Measurements from ENCODE around the gene FYB1. TPM values are rescaled to one million over a fixed set of nuclear protein-coding genes. Genes with fewer than 3 reads are reported as not detected.

FYB1 gene
- total RNA-seq, 1 donor from 2014 or later, result 74.1 TPM

GRCh38 chr5:39214912-39215709 is 4.3 kb downstream of the FYB1 start:
- H3K4me3 ChIP-seq, result no peak overlapping the region

GRCh38 chr5:39213447-39214207 is 5.7 kb downstream of the FYB1 start:
- intact Hi-C loops (cut with DNase I), result loop anchor here (10.0 kb wide), 1 partner anchor 219 kb away; no protein-coding TSS in a partner anchor
- H3K4me1 ChIP-seq, result no peaks in the 10 kb centered on the region
- no peak for DNase-seq (ENCODE audit: low spot score in 2 of 2)

More at GRCh38 chr5:39214912-39215709, 4.3 kb downstream of the FYB1 start:
- no peaks in the 10 kb centered on the region for H3K36me3 ChIP-seq
- intact Hi-C loops (cut with DNase I), result loop anchor here (10.0 kb wide), 1 partner anchor 220 kb away; no protein-coding TSS in a partner anchor
- H3K27ac ChIP-seq, result no peak overlapping the region
- H3K27me3 ChIP-seq, result no peaks in the 10 kb centered on the region
- no peaks in the 10 kb centered on the region for H3K4me1 ChIP-seq
- no peak for TF ChIP-seq CTCF (IDR thresholded peaks at IDR 0.05)
- no peak for DNase-seq (ENCODE audit: low spot score in 2 of 2)
- no peaks in the 10 kb centered on the region for H3K9me3 ChIP-seq

GRCh38 chr5:39211773-39212172 is 7.6 kb downstream of the FYB1 start:
- H3K4me3 ChIP-seq, result no peak overlapping the region
- H3K27me3 ChIP-seq, result no peaks in the 10 kb centered on the region
- no peaks in the 10 kb centered on the region for H3K4me1 ChIP-seq
- intact Hi-C loops (cut with DNase I), result loop anchor here (10.0 kb wide), 1 partner anchor 217 kb away; no protein-coding TSS in a partner anchor
- TF ChIP-seq CTCF (IDR thresholded peaks at IDR 0.05), result no peak
- H3K27ac ChIP-seq, result no peak overlapping the region
- no peaks in the 10 kb centered on the region for H3K36me3 ChIP-seq
- no peaks in the 10 kb centered on the region for H3K9me3 ChIP-seq
- DNase-seq (ENCODE audit: low spot score in 2 of 2), result no peak

More at GRCh38 chr5:39213447-39214207, 5.7 kb downstream of the FYB1 start:
- no peaks in the 10 kb centered on the region for H3K36me3 ChIP-seq
- no peak overlapping the region for H3K4me3 ChIP-seq
- H3K27ac ChIP-seq, result no peak overlapping the region
- H3K9me3 ChIP-seq, result no peaks in the 10 kb centered on the region
- H3K27me3 ChIP-seq, result no peaks in the 10 kb centered on the region
- TF ChIP-seq CTCF (IDR thresholded peaks at IDR 0.05), result no peak

GRCh38 chr5:39209924-39210323 is 9.4 kb downstream of the FYB1 start:
- intact Hi-C loops (cut with DNase I), result loop anchor here (10.0 kb wide), 1 partner anchor 215 kb away; no protein-coding TSS in a partner anchor
- peak in 1 of 2 donors; percentile 64 for DNase-seq (ENCODE audit: low spot score in 2 of 2)

GRCh38 chr5:39208471-39208870 is 10.9 kb downstream of the FYB1 start:
- intact Hi-C loops (cut with DNase I), result no loop called here
- no peaks in the 10 kb centered on the region for H3K9me3 ChIP-seq
- H3K4me1 ChIP-seq, result no peaks in the 10 kb centered on the region
- H3K27me3 ChIP-seq, result no peaks in the 10 kb centered on the region
- no peak overlapping the region for H3K4me3 ChIP-seq
- TF ChIP-seq CTCF (IDR thresholded peaks at IDR 0.05), result no peak
- no peak for DNase-seq (ENCODE audit: low spot score in 2 of 2)
- no peaks in the 10 kb centered on the region for H3K36me3 ChIP-seq
- no peak overlapping the region for H3K27ac ChIP-seq

More at GRCh38 chr5:39209924-39210323, 9.4 kb downstream of the FYB1 start:
- Histone ChIP-seq H3K27me3 (no peaks in the 10 kb centered on the region), H3K4me1 (no peaks in the 10 kb centered on the region), H3K4me3 (no peak overlapping the region), H3K27ac (no peak overlapping the region), H3K9me3 (no peaks in the 10 kb centered on the region), H3K36me3 (no peaks in the 10 kb centered on the region)
- TF ChIP-seq CTCF (IDR thresholded peaks at IDR 0.05), result no peak
